T-cell (primary cell): ENCODE results near the gene DHDDS. TPM values are rescaled to one million over a fixed set of nuclear protein-coding genes. Genes with fewer than 3 reads are reported as not detected.

Experiments used
- ATAC-seq, 4 experiments: fragments of 200-7000 bp in 3 of 4; fragments of 150-1000 bp in 1 of 4; cut with Tn5 transposase; replicated peaks in 1 of 4; 1 replicate in 3 of 4; 2 replicates in 1 of 4; pipeline ENCODE4 v1.10.0; 2021; ENCODE audit warnings: moderate library complexity in 3 of 4, mild to moderate bottlenecking in 2 of 4, moderate number of reproducible peaks in 1 of 4
- CTCF ChIA-PET, 2 donors: fragments of 300-600 bp; sonication (Branson Sonifier 250); formaldehyde crosslinking; loops; one replicate each; lab custom pipeline; 2022; ENCODE audit warnings: antibody characterized with exemption in 2 of 2; lab: Charles Lee
- POLR2A ChIA-PET, 2 donors: fragments of 300-600 bp; sonication (Branson Sonifier 250); formaldehyde crosslinking; loops; one replicate each; lab custom pipeline; 2022; ENCODE audit warnings: antibody characterized with exemption in 2 of 2; lab: Charles Lee
- DNase-seq, 35 experiments: peaks; one replicate each; pipeline versions ENCODE4 v3.0.0 to v3.0.0-alpha.2; 2013 to 2023
- H3K27ac ChIP-seq: one replicate; pipeline ENCODE4 v1.5.1; 2013; ENCODE audit warnings: low read length
- H3K27me3 ChIP-seq, 2 experiments: replicated peaks in 1 of 2; 1 replicate in 1 of 2; 2 replicates in 1 of 2; pipeline versions ENCODE4 v1.6.1 to v1.7.0; 2013; ENCODE audit warnings: low read length in 1 of 2, mixed read lengths in 1 of 2; ENCODE audit not compliant: control insufficient read depth in 2 of 2, insufficient read depth in 2 of 2; ENCODE audit errors: extremely low read depth in 1 of 2
- H3K36me3 ChIP-seq, 2 donors: 1 replicate in 1 of 2; 2 replicates in 1 of 2; pipeline versions ENCODE4 v1.6.1 to v1.7.0; 2013; ENCODE audit warnings: low read length in 1 of 2; ENCODE audit not compliant: control insufficient read depth in 2 of 2, insufficient read depth in 1 of 2; ENCODE audit errors: extremely low read depth in 1 of 2
- H3K4me1 ChIP-seq, 2 experiments: 1 replicate in 1 of 2; 2 replicates in 1 of 2; pipeline versions ENCODE4 v1.6.1 to v1.7.0; 2013; ENCODE audit warnings: low read length in 2 of 2, mixed read lengths in 1 of 2; ENCODE audit not compliant: insufficient read depth in 2 of 2, control insufficient read depth in 1 of 2; ENCODE audit errors: extremely low read depth in 1 of 2
- H3K4me3 ChIP-seq, 2 donors: 1 replicate in 1 of 2; 2 replicates in 1 of 2; pipeline versions ENCODE4 v1.5.1 to v1.7.0; 2013; ENCODE audit warnings: mild to moderate bottlenecking in 2 of 2, low read length in 1 of 2, moderate library complexity in 1 of 2; ENCODE audit not compliant: control insufficient read depth in 1 of 2; ENCODE audit errors: extremely low read depth in 1 of 2
- H3K9me3 ChIP-seq: 2 replicates; pipeline ENCODE4 v1.7.0; 2013
- H3K27ac Mint-ChIP-seq, 2 donors: one replicate each; pipeline ENCODE4 v1.8.0; 2020 to 2021; ENCODE audit warnings: mild to moderate bottlenecking in 2 of 2, mixed read lengths in 2 of 2
- H3K27me3 Mint-ChIP-seq, 2 donors: one replicate each; pipeline ENCODE4 v1.8.0; 2021 to 2022; ENCODE audit warnings: mixed read lengths in 2 of 2
- H3K36me3 Mint-ChIP-seq: one replicate; pipeline ENCODE4 v1.8.0; 2021; ENCODE audit warnings: mixed read lengths
- H3K4me1 Mint-ChIP-seq, 3 donors: one replicate each; pipeline ENCODE4 v1.8.0; 2020 to 2022; ENCODE audit warnings: mixed read lengths in 3 of 3, mild to moderate bottlenecking in 1 of 3
- H3K4me3 Mint-ChIP-seq, 3 donors: one replicate each; pipeline ENCODE4 v1.8.0; 2020 to 2022; ENCODE audit warnings: mild to moderate bottlenecking in 3 of 3, mixed read lengths in 3 of 3, moderate library complexity in 3 of 3
- H3K9me3 Mint-ChIP-seq, 3 donors: one replicate each; pipeline ENCODE4 v1.8.0; 2020 to 2022; ENCODE audit warnings: mixed read lengths in 3 of 3
- WGBS: methylation state at CpG from one replicate; pipeline ENCODE4 v1.1.5; 2013; ENCODE audit warnings: missing lambda C conversion rate; ENCODE audit not compliant: insufficient coverage; 5-methylcytosine and 5-hydroxymethylcytosine counted together
- total RNA-seq, 35 experiments: library from RNA in 6 of 35; stranded (reverse) in 6 of 35; fragments of 120-200 nt in 1 of 35; gene quantifications; one replicate each; pipeline versions ENCODE4 v1.2.1 to v1.2.4 and lab custom pipeline; 2013 to 2026

Gene DHDDS
- total RNA-seq, 5 donors from 2014 or later (not counting 1 experiment from before 2014, with no cell fraction given), result 34.9 to 48.2 (median 42.9) TPM

DNA sequence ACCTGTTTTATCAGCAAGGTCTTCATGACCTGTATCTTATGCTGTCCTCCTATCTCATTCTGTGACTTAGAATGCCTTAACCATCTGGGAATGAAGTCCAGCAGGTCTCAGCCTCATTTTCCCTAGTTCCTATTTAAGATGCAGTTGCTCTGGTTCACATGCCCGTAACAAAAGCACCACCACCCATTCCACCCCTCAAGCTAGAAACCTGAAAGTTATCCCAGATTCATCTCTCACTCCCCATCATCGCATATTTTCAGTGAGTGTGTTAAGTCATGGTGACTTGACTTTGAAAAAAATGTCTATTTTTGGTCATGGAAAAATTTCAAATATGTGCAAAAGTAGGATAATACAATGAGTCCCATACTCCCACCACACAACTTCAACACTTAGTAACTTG, 51.9 kb downstream of the DHDDS start:
- ChIA-PET CTCF (no interaction called here), POLR2A (no interaction called here)
- WGBS, result no CpG with 5 or more reads among the region's 2 CpGs

DNA sequence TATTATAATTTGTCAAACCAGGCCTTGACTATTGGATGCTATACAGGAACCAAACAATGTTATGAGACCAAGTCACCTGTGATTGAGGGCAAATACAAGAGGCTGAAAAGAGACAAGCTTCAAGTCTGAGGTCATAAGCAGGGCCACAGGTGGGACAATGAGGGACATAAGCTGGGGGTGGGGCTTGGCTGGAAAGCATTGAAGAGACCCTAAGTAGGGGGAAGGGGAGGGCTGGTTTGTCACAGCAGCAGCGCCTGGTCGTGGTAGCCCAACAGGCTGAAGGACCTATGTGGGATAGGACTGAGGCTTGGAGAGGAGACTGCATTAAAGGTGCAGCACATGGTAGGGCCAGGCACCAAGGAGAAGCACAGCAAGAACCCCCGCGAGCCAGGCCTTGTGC, 58.0 kb downstream of the DHDDS start:
- Mint-ChIP-seq H3K4me3 (no peak overlapping the region), H3K36me3 (no peaks in the 10 kb centered on the region), H3K4me1 (no peaks in the 10 kb centered on the region), H3K27ac (no peak overlapping the region), H3K27me3 (no peaks in the 10 kb centered on the region), H3K9me3 (no peaks in the 10 kb centered on the region)
- no peak overlapping the region for H3K4me3 ChIP-seq
- ATAC-seq (no peak), DNase-seq (no peak)
- H3K36me3 ChIP-seq, result no peaks in the 10 kb centered on the region
- no peaks in the 10 kb centered on the region for H3K9me3 ChIP-seq
- H3K27me3 ChIP-seq, result no peaks in the 10 kb centered on the region
- H3K27ac ChIP-seq, result no peak overlapping the region
- H3K4me1 ChIP-seq, result no peaks in the 10 kb centered on the region
- POLR2A ChIA-PET, result no interaction called here
- CTCF ChIA-PET, result interaction anchor here (0.7 to 1.0 kb wide), 3 partner anchors 13 to 397 kb away, joined by 3 to 6 read pairs (median 3); no protein-coding TSS in a partner anchor
- 83% methylated on average over 1 of the region's 4 CpGs for WGBS

More for the DNA sequence above, 51.9 kb downstream of the DHDDS start:
- peak overlapping the region; percentile 13 to 34 for H3K27ac Mint-ChIP-seq
- Histone ChIP-seq H3K27me3 (no peaks in the 10 kb centered on the region), H3K4me1 (no peaks in the 10 kb centered on the region), H3K36me3 (peaks cover 0 to 3% of the 10 kb centered on the region in 2 donors), H3K9me3 (no peaks in the 10 kb centered on the region), H3K4me3 (no peak overlapping the region), H3K27ac (no peak overlapping the region)
- no peaks in the 10 kb centered on the region for H3K27me3 Mint-ChIP-seq
- DNase-seq (no peak), ATAC-seq (no peak)
- peaks cover under 1% of the 10 kb centered on the region for H3K36me3 Mint-ChIP-seq
- H3K9me3 Mint-ChIP-seq, result no peaks in the 10 kb centered on the region
- H3K4me3 Mint-ChIP-seq, result no peak overlapping the region
- H3K4me1 Mint-ChIP-seq, result peaks cover 0 to 8% (median 5%) of the 10 kb centered on the region in 3 donors

DNA sequence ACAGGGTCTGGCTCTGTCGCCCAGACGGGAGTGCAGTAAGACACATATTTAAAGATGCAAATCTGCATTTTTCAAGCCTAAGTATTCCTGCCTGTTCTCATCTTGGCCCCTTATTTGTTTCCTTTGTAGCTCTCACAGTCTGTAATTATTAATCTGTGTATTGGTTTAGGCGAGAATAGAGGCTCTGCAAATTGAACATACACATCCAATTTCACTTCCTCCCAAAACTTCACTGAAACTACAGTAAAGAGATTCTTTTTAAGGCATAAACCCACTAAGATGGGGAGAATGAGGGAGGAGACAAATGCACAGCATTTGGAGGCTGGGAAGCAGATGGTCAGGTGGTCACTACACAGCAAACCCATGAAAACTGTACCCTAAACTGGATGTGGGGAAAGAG, 61.1 kb downstream of the DHDDS start:
- no peaks in the 10 kb centered on the region for H3K4me1 Mint-ChIP-seq
- no peaks in the 10 kb centered on the region for H3K27me3 ChIP-seq
- no peaks in the 10 kb centered on the region for H3K9me3 ChIP-seq
- no peak for ATAC-seq
- H3K4me3 Mint-ChIP-seq, result no peak overlapping the region
- no peak overlapping the region for H3K4me3 ChIP-seq
- no peaks in the 10 kb centered on the region for H3K36me3 ChIP-seq
- ChIA-PET CTCF (no interaction called here), POLR2A (no interaction called here)
- H3K27me3 Mint-ChIP-seq, result no peaks in the 10 kb centered on the region
- H3K4me1 ChIP-seq, result no peaks in the 10 kb centered on the region
- DNase-seq, result no peak
- H3K27ac ChIP-seq, result no peak overlapping the region
- H3K36me3 Mint-ChIP-seq, result no peaks in the 10 kb centered on the region
- no peaks in the 10 kb centered on the region for H3K9me3 Mint-ChIP-seq
- WGBS, result no CpG with 5 or more reads among the region's 3 CpGs
- H3K27ac Mint-ChIP-seq, result no peak overlapping the region

DNA sequence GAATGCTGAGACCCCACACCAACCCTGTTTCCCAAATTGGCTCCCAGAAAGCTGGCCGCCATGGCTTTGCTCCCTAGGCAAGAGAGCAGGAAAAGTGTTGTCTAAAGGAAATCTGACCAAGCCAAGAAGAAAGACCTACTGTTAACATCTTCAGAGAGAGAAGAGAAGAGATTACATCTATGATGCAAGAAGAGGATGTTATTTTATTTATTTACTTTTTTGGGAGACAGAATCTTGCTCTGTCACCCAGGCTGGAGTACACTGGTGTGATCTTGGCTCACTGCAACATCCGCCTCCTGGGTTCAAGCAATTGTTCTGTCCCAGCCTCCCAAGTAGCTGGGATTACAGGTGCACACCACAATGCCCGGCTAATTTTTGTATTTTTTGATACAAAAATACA, 61.8 kb downstream of the DHDDS start:
- Histone ChIP-seq H3K27me3 (no peaks in the 10 kb centered on the region), H3K9me3 (no peaks in the 10 kb centered on the region), H3K4me3 (no peak overlapping the region), H3K4me1 (no peaks in the 10 kb centered on the region), H3K36me3 (no peaks in the 10 kb centered on the region), H3K27ac (no peak overlapping the region)
- Mint-ChIP-seq H3K36me3 (no peaks in the 10 kb centered on the region), H3K27me3 (no peaks in the 10 kb centered on the region), H3K27ac (no peak overlapping the region), H3K4me3 (no peak overlapping the region), H3K4me1 (peaks cover 0 to 2% (median 2%) of the 10 kb centered on the region in 3 donors), H3K9me3 (no peaks in the 10 kb centered on the region)
- WGBS, result 90% methylated on average over 2 of the region's 3 CpGs
- ChIA-PET POLR2A (interaction anchor here in 1 of 2 donors (0.6 kb wide), 1 partner anchor 237 kb away, joined by 3 read pairs; no protein-coding TSS in a partner anchor), CTCF (no interaction called here)
- DNase-seq (no peak), ATAC-seq (no peak)

DNA sequence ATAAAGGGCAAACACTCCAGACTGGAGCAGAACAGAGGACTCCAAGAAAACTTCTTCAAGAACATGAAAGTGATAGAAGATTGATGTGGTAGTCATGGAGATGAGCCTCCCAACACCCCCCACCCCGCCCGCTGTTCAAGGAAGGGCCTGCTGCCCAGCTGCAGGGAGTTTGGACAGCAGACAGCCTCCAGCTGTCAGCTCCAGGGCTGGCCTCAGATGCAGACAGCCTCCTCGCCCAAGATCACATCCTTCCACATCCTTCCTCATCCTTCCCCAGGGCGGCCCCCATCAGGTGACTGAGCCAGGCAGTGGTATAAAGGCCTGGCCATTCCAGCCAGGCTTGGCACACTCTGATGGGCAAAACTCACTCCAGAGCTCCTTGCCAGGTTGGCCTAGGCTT, 64.7 kb downstream of the DHDDS start:
- H3K4me3 Mint-ChIP-seq, result no peak overlapping the region
- peaks cover 4 to 10% (median 9%) of the 10 kb centered on the region in 3 donors for H3K4me1 Mint-ChIP-seq
- H3K9me3 ChIP-seq, result no peaks in the 10 kb centered on the region
- CTCF ChIA-PET, result interaction anchor here in 1 of 2 donors (0.7 kb wide), 1 partner anchor 265 kb away, joined by 7 read pairs; no protein-coding TSS in a partner anchor
- H3K36me3 Mint-ChIP-seq, result no peaks in the 10 kb centered on the region
- H3K9me3 Mint-ChIP-seq, result no peaks in the 10 kb centered on the region
- H3K27me3 Mint-ChIP-seq, result no peaks in the 10 kb centered on the region
- DNase-seq (no peak), ATAC-seq (no peak)
- WGBS, result 88% methylated on average over 3 of the region's 4 CpGs
- no peak overlapping the region for H3K27ac ChIP-seq
- peaks cover 5 to 20% of the 10 kb centered on the region in 2 experiments for H3K4me1 ChIP-seq
- peak overlapping the region in 1 of 2 donors; percentile 16 for H3K27ac Mint-ChIP-seq
- POLR2A ChIA-PET, result no interaction called here
- H3K4me3 ChIP-seq, result no peak overlapping the region
- H3K27me3 ChIP-seq, result no peaks in the 10 kb centered on the region
- H3K36me3 ChIP-seq, result no peaks in the 10 kb centered on the region

DNA sequence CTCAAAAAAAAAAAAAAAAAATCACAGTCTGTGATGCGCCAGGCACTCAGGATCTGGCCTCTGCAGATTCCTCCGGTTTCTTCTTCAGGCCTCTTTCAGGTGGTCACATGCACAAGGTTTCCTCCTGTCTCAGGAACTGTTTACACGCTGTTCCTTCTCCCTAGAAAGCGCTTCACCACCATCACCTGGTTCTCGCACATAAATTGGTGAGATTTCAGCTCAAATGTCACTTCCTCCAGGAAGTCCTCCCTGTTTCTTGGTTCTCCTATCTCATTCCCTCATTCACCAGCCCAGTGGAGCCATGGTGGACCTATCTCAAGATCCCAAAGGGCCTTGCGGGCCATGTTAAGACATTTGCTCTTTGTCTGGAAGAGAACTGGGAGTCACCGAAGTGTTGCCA, 66.8 kb downstream of the DHDDS start:
- peaks cover 7 to 17% (median 12%) of the 10 kb centered on the region in 3 donors for H3K4me1 Mint-ChIP-seq
- H3K9me3 ChIP-seq, result no peaks in the 10 kb centered on the region
- H3K27me3 Mint-ChIP-seq, result no peaks in the 10 kb centered on the region
- peaks cover 5 to 24% of the 10 kb centered on the region in 2 experiments for H3K4me1 ChIP-seq
- ATAC-seq (no peak), DNase-seq (no peak)
- POLR2A ChIA-PET, result interaction anchor here in 1 of 2 donors (0.7 kb wide), 2 partner anchors 67 to 314 kb away, joined by 4 to 8 read pairs; partner anchors contain the start of gene DHDDS
- CTCF ChIA-PET, result interaction anchor here in 1 of 2 donors (0.6 to 0.7 kb wide), 3 partner anchors 9 to 966 kb away, joined by 3 to 4 read pairs (median 3); no protein-coding TSS in a partner anchor
- H3K27ac ChIP-seq, result no peak overlapping the region
- no peaks in the 10 kb centered on the region for H3K36me3 Mint-ChIP-seq
- WGBS, result 79% methylated on average over 4 of the region's 7 CpGs
- peak overlapping the region; percentile 28 to 56 (median 33) for H3K4me3 Mint-ChIP-seq
- no peak overlapping the region for H3K4me3 ChIP-seq
- H3K27ac Mint-ChIP-seq, result peak overlapping the region; percentile 52 to 80
- H3K27me3 ChIP-seq, result no peaks in the 10 kb centered on the region
- H3K9me3 Mint-ChIP-seq, result no peaks in the 10 kb centered on the region
- no peaks in the 10 kb centered on the region for H3K36me3 ChIP-seq
